Subcutaneous adipose tissue (tissue), 4 donors: ENCODE data around the gene EYA2. TPM values are rescaled to one million over a fixed set of nuclear protein-coding genes. Genes with fewer than 3 reads are reported as not detected.

Experiments used
- total RNA-seq, 4 donors: library from RNA; depleted of rRNA; stranded (reverse); fragments of >200 nt; gene quantifications; one replicate each; pipeline ENCODE4 v1.1.0, GENCODE V29; 2016
- TF ChIP-seq, protein P1 (sequence below): fragments of 450-650 bp; IDR thresholded peaks from one replicate; pipeline ENCODE4 v1.5.1; 2016; ENCODE audit warnings: low read depth, mild to moderate bottlenecking, control low read depth, antibody characterized with exemption, moderate library complexity

EYA2 gene
- total RNA-seq, 4 donors from 2014 or later = 1.3 to 4.7 (median 2.8) TPM

- TF ChIP-seq, protein P1, sequence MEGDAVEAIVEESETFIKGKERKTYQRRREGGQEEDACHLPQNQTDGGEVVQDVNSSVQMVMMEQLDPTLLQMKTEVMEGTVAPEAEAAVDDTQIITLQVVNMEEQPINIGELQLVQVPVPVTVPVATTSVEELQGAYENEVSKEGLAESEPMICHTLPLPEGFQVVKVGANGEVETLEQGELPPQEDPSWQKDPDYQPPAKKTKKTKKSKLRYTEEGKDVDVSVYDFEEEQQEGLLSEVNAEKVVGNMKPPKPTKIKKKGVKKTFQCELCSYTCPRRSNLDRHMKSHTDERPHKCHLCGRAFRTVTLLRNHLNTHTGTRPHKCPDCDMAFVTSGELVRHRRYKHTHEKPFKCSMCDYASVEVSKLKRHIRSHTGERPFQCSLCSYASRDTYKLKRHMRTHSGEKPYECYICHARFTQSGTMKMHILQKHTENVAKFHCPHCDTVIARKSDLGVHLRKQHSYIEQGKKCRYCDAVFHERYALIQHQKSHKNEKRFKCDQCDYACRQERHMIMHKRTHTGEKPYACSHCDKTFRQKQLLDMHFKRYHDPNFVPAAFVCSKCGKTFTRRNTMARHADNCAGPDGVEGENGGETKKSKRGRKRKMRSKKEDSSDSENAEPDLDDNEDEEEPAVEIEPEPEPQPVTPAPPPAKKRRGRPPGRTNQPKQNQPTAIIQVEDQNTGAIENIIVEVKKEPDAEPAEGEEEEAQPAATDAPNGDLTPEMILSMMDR = no peak
These were observed 286.6 kb downstream of the EYA2 start for GRCh38 chr20:47181056-47181862.

DNA sequence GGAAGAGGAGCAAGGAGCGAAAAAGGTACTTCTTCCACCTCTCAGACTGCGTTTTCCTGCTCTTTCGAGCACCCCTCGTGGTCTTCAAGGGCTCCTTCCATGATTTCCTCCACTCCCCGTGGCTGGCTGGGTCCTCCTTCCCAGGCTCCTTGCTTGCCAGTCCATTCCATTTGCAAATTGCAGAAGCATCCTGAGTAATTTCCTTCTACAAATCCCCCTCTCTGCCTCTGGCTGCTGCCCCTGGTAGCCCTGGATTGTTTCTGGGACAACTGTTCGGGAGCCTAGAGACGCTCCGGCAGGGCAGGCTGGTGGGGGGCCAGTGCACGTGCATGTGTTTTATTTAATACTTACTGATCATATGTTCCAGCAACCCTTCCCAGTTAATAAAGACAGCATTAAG is 288.7 kb downstream of the EYA2 start:
- TF ChIP-seq, protein P1 = no peak

DNA sequence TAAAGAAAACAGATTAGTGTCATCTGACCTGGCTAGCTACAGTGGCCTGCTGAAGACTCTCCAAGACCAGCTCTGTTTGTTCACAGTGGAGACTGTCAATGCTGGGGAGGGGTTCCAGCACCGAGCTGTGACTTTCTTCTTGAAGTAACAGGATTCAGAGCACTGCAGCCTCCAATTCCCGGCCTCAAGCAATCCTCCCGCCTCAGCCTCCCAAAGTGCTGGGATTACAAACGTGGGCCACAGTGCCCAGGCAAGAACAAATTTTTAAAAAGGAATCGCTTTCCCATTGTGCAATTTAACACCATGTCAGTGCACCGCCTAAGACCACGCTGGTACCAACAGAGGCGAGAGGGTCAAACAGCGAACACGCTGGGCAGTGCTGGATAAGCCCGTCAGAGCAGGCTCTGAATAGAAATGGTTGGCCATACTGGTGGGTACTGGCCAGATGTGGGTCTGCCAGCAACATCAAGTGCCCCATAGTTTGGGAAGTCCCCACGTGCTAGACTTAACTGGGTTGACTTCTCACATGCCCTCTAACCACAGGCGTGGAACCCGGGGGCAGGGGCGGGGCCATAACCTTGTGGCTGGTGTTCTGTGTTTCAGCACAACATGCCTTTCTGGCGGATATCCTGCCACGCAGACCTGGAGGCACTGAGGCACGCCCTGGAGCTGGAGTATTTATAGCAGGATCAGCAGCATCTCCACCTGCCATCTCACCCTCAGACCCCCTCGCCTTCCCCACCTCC is 293.0 kb downstream of the EYA2 start:
- TF ChIP-seq, protein P1 = no peak

DNA sequence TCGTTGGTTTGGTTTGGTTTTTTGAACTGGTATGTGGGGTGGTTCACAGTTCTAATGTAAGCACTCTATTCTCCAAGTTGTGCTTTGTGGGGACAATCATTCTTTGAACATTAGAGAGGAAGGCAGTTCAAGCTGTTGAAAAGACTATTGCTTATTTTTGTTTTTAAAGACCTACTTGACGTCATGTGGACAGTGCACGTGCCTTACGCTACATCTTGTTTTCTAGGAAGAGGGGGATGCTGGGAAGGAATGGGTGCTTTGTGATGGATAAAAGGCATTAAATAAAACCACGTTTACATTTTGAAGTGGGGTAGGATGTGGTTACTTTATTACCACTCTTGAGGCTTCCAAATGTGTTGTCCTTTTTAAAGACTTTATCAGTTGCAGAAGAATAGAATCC is 293.9 kb downstream of the EYA2 start:
- TF ChIP-seq, protein P1 = no peak

GRCh38 chr20:47189060-47189459 is 294.4 kb downstream of the EYA2 start:
- TF ChIP-seq, protein P1 = no peak

DNA sequence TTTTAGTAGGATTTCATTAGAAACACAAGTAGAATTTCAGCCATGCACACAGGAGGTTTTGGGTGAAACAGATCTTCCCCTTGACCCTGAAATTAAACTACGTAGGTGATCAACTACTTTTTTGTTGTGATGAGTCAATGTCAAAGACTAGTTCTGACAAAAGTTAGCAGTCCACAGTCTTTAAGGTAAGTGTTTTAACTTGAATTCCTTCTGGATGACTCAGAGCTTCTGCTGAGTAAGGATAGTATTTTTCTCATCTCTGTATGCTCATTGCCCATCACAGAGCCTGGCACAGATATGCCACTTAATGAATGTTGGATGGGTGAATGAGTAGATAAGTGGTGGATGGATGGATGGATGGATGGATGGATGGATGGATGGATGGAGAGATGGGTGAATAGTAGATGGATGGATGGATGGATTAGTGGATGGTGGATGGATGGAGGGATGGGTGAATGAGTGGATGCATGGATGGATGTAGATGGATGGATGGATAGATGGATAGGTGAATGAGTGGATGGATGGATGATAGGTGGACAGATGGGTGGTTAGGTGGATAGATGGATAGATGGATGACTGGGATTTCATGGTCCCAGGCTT is 296.5 kb downstream of the EYA2 start:
- TF ChIP-seq, protein P1 = peak; percentile 45

- TF ChIP-seq, protein P1 = no peak
These were observed 297.3 kb downstream of the EYA2 start for GRCh38 chr20:47191956-47192355.
